Retinal pigment epithelial cell (primary cell): ENCODE measurements around the gene SP2.
A peak's percentile ranks its signal among the peaks of the same experiment; 100 is the strongest.

Experiments used
- DNase-seq: peaks from one replicate; pipeline ENCODE4 v3.0.0-alpha.2; 2010; ENCODE audit warnings: low read depth
- H3K4me3 ChIP-seq: 2 replicates; pipeline ENCODE4 v1.5.1; 2011; ENCODE audit warnings: mild to moderate bottlenecking, low read length, control low read depth, moderate library complexity
- TF ChIP-seq, protein P1 (sequence below): conservative IDR thresholded peaks from 2 replicates; pipeline ENCODE4 v1.5.1; 2011; ENCODE audit warnings: low read depth, low read length, control low read depth, inconsistent platforms

Gene SP2

DNA sequence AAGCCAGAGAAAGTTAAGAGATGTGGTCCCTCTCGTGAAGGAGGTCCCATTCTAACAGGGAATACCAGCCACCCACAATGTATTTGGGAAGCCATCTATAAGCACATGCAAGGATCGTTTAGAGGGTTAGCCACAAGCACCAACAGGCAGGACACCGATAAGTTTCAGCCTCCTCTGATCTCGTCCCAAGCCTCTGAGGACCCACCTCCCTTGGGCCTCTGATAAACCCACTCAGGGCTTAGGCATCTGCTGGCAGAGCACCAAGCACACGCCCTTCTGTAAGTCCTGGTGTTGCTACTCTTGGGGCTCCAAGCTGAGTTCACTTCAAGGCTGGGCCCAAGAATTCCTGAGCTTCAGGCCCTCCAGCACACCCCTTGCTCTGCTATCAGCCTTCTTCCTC is 39.9 kb downstream of the SP2 start:
- H3K4me3 ChIP-seq, result no peak overlapping the region
- TF ChIP-seq, protein P1, sequence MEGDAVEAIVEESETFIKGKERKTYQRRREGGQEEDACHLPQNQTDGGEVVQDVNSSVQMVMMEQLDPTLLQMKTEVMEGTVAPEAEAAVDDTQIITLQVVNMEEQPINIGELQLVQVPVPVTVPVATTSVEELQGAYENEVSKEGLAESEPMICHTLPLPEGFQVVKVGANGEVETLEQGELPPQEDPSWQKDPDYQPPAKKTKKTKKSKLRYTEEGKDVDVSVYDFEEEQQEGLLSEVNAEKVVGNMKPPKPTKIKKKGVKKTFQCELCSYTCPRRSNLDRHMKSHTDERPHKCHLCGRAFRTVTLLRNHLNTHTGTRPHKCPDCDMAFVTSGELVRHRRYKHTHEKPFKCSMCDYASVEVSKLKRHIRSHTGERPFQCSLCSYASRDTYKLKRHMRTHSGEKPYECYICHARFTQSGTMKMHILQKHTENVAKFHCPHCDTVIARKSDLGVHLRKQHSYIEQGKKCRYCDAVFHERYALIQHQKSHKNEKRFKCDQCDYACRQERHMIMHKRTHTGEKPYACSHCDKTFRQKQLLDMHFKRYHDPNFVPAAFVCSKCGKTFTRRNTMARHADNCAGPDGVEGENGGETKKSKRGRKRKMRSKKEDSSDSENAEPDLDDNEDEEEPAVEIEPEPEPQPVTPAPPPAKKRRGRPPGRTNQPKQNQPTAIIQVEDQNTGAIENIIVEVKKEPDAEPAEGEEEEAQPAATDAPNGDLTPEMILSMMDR, result no peak
- peak; percentile 65 for DNase-seq

DNA sequence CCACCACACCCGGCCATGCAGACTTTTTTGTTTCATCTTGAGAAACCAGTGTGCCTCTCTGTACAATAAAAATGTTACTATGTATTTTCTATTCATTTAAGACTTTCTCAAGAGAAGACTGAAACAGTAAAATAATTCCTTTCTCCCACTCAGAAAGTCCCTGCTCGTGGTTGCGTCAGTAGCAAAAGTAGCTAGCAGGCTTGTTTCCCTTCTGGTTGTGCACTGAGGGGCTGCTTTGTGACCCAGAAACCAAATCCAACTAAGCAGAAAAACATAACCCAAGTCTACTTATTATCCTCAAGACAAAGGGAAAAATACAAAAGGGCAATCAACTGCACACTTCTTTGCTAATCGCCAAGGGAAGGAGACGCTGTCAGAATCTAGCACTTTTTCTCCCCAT is 41.9 kb downstream of the SP2 start:
- no peak for DNase-seq
- no peak overlapping the region for H3K4me3 ChIP-seq
- TF ChIP-seq, protein P1, result no peak

DNA sequence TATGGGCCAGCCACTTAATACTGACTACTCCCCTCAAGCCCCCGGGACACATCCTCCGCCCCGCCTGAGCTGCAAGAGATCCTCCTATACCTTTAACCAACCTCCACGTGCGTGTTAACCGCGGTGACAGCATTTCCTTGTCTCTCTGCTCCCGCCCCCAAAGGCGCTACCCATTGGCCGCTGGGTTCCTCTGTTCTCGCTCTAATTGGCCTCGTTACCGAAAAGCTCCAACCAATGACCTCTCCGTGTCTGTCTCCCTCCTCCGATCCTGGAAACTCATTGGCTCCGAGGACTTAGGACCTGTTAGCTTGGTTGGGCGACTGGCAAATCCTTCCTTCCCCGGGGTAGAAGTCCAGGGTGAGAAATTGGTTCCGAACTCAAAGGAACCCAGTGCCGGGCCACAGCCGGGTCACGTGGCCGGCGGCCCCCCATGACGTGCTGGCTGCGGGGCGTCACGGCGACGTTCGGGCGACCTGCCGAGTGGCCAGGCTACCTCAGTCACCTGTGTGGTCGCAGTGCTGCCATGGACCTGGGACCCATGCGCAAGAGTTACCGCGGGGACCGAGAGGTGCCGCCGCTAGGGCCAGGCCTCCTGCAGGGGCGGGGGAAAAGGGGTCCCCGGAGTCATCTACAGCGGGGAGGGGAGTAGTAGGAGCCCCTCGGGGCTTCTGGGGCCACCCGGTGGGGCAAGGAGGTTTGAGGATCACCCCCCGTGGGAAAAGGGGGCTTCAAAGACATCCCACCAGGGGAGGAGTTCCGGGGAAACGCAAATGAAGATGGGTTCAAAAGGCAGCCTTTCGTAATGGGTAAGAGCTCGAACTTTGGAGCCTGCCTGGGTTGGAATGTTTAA is 45.4 kb downstream of the SP2 start, which contains the start of gene PNPO:
PNPO (plus strand) TSS at position 326 of the 850 bp plus-strand sequence; CDS start at position 431, 105 bp downstream.
- peak; percentile 92 for DNase-seq
- peak within 1 kb of the TSS; percentile 83 for H3K4me3 ChIP-seq
- TF ChIP-seq, protein P1, result no peak

DNA sequence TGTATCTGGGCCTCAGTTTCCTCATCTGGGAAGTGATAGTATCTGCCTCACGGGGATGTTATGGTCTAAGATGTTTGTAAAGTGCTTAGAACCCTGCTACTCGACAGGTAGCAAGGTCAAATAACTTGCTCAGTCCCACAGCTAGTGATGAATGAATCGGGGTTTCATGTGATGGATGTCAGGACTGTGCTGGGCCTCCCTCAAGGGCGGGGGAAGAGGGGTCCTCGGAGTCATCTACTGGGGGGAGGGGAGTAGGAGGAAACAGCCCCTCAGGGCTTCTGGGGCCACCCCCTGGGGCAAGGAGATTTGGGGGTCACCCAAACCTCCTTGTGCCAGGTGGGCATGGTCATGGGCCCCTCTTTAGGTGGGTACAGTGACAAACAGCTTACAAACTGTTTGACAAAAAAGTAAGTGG is 46.1 kb downstream of the SP2 start:
- DNase-seq, result no peak
- peak overlapping the region; percentile 83 for H3K4me3 ChIP-seq
- TF ChIP-seq, protein P1, result no peak

DNA sequence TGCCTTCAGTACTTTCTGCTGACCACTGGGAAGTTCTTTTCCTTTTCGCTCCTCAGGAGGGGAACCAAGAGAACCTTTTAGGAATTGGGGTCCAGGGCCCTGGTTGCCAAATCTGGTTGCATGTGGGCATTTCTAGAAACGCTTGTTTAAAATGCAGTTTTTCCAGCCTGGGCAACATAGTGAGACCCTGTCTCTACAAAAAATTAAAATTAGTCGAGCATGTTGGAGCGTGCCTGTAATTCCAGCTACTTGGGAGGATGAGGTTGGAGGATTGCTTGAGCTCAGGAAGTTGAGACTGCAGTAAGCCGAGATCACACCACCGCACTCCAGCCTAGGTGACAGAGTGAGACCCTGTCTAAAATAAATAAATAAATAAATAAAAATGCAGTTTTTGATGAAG is 46.5 kb downstream of the SP2 start:
- no peak for DNase-seq
- TF ChIP-seq, protein P1, result no peak
- H3K4me3 ChIP-seq, result peak overlapping the region; percentile 83

DNA sequence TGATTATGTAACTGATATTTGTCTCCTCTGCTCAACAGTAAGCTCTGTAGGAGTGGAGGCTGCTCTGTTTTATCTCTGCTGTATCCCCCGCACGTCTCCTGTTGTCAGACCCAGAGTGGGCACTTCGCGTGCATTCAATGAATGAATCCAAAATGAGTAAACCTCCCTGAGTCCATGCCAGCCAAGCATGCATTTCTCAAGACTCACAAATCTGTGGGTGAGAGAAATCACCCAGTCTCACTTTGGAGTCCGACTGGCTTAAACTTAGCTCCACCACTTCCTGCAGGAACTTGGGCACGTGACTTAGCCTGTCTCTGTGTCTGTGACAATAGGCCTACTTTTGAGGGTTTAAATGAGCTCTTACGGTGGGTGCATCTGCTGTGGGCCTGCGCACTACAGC is 49.0 kb downstream of the SP2 start:
- DNase-seq, result no peak
- no peak overlapping the region for H3K4me3 ChIP-seq
- TF ChIP-seq, protein P1, result no peak
